Karpas-422 (cell line): ENCODE measurements around the gene AP1S1. TPM values are rescaled to one million over a fixed set of nuclear protein-coding genes. Genes with fewer than 3 reads are reported as not detected.
"Not testable (repeated sequence)": the region's sequence is repeated elsewhere in the genome, so short reads cannot be mapped to it uniquely, and the experiment has no call there.

Source experiments
- DNase-seq: peaks from one replicate; pipeline ENCODE4 v3.0.0-alpha.2; 2015
- H2AFZ ChIP-seq: fragments of 200-600 bp; sonication (generic); 2 replicates; pipeline ENCODE4 v1.6.1; 2014; ENCODE audit warnings: antibody characterized with exemption, low read length, mixed read lengths
- H3K27ac ChIP-seq: fragments of 200-600 bp; sonication (generic); 2 replicates; pipeline ENCODE4 v1.5.1; 2014; ENCODE audit warnings: mild to moderate bottlenecking, low read length, moderate library complexity
- H3K27me3 ChIP-seq: fragments of 200-600 bp; sonication (generic); 2 replicates; pipeline ENCODE4 v1.6.1; 2014; ENCODE audit warnings: low read length, mixed read lengths
- H3K36me3 ChIP-seq: fragments of 200-600 bp; sonication (generic); 2 replicates; pipeline ENCODE4 v1.6.1; 2014; ENCODE audit warnings: low read length, mixed read lengths; ENCODE audit not compliant: insufficient read depth
- H3K4me1 ChIP-seq: fragments of 200-600 bp; sonication (generic); 2 replicates; pipeline ENCODE4 v1.6.1; 2014; ENCODE audit warnings: mild to moderate bottlenecking, low read length, mixed read lengths
- H3K4me2 ChIP-seq: fragments of 200-600 bp; sonication (generic); 2 replicates; pipeline ENCODE4 v1.6.1; 2014; ENCODE audit warnings: low read length, low read depth, mild to moderate bottlenecking; ENCODE audit not compliant: poor library complexity, severe bottlenecking
- H3K4me3 ChIP-seq: fragments of 200-600 bp; sonication (generic); 2 replicates; pipeline ENCODE4 v1.5.1; 2014; ENCODE audit warnings: mild to moderate bottlenecking, antibody characterized with exemption, low read length, mixed read lengths
- H3K79me2 ChIP-seq: fragments of 200-600 bp; sonication (generic); 2 replicates; pipeline ENCODE4 v1.6.1; 2014; ENCODE audit warnings: mild to moderate bottlenecking, low read length, mixed read lengths
- H3K9ac ChIP-seq: fragments of 200-600 bp; sonication (generic); 2 replicates; pipeline ENCODE4 v1.6.0; 2014; ENCODE audit warnings: low read length
- H3K9me2 ChIP-seq: fragments of 200-600 bp; sonication (generic), shearing (Covaris generic); replicated peaks from 2 replicates; pipeline ENCODE4 v1.6.0; 2014; ENCODE audit warnings: mild to moderate bottlenecking, low read length, moderate library complexity; ENCODE audit not compliant: insufficient read depth
- H3K9me3 ChIP-seq: fragments of 300-700, 200-600 bp; sonication (generic); 2 replicates; pipeline ENCODE4 v1.6.1; 2014; ENCODE audit warnings: low read length, mixed read lengths
- H4K20me1 ChIP-seq: fragments of 200-600 bp; sonication (generic); 2 replicates; pipeline ENCODE4 v1.6.1; 2014; ENCODE audit warnings: mild to moderate bottlenecking, antibody characterized with exemption, low read length, low read depth; ENCODE audit not compliant: insufficient read depth
- total RNA-seq: library from RNA; depleted of rRNA; stranded (reverse); fragments of >200 nt; shearing (Covaris generic); gene quantifications from 2 replicates; pipeline ENCODE4 v1.2.3, GENCODE V29; 2014; ENCODE audit warnings: low replicate concordance; rRNA removed

The AP1S1 gene
- 150 and 256 TPM in 2 replicates for total RNA-seq

DNA sequence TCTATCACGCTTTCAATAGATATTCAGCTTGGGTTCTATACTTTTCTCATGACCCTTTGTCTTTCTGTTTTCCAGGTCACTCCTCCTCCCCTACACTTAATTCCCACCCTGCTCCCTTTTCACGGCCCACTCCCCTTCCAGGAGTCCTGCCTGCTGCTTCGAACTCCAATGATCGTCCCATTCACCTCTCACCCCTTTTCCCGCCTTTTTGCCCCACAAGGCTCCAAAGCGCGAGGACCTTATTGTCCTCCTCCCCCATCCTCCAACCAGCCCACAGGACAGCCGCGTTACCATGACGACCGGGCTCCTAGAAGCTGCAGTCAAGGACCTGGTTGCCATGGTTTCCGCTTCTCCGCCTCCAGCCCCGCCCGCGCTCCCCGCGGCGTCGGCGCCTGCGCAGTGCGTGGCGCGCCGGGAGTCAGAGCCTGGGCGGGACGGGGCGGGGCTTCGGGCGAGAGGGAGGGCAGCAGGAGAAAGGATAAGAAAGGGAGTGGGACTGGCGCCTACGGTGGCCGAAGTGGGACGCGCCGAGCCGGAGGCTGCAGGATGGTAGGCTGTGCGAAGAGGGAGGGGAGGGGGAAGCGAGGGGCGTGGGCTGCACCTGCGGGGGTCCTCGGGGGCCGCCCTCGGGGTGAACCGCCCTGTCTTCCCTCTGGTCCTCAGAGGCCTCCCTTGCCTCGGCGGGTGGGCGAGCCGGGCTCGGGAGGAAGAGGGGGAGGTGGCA is at the start of gene AP1S1:
Gene AP1S1 (plus strand): TSS at position 508 of the 724 bp plus-strand sequence. CDS start 39 bp downstream, at position 547.
- Histone ChIP-seq H2AFZ (0 out of 2 replicates have a peak within 1 kb of the TSS, but pooled peaks have one; percentile 58), H3K4me3 (peak within 1 kb of the TSS; percentile 84), H3K79me2 (peaks cover 24% of the 10 kb centered on the region), H3K9ac (peak within 1 kb of the TSS; percentile 97), H3K4me2 (peak within 1 kb of the TSS; percentile 82), H3K27me3 (no peaks in the 10 kb centered on the region), H3K27ac (peak within 1 kb of the TSS; percentile 63), H3K36me3 (peaks cover 4% of the 10 kb centered on the region; the same call in 1 of the 2 replicates), H3K4me1 (peaks cover 21% of the 10 kb centered on the region), H3K9me2 (no peaks in the 10 kb centered on the region), H4K20me1 (no peaks in the 10 kb centered on the region), H3K9me3 (no peaks in the 10 kb centered on the region)
- DNase-seq = peak; percentile 98

- Histone ChIP-seq H3K4me2 (no peak overlapping the region), H3K9me3 (no peaks in the 10 kb centered on the region), H3K36me3 (no peaks in the 10 kb centered on the region), H3K4me3 (no peak overlapping the region), H2AFZ (no peak overlapping the region), H4K20me1 (no peaks in the 10 kb centered on the region), H3K9ac (no peak overlapping the region), H3K27me3 (no peaks in the 10 kb centered on the region), H3K79me2 (no peaks in the 10 kb centered on the region), H3K27ac (no peak overlapping the region), H3K4me1 (no peaks in the 10 kb centered on the region), H3K9me2 (no peaks in the 10 kb centered on the region)
- DNase-seq = no peak
Observed at GRCh38 chr7:101104799-101105198, 49.5 kb upstream of the AP1S1 start.

DNA sequence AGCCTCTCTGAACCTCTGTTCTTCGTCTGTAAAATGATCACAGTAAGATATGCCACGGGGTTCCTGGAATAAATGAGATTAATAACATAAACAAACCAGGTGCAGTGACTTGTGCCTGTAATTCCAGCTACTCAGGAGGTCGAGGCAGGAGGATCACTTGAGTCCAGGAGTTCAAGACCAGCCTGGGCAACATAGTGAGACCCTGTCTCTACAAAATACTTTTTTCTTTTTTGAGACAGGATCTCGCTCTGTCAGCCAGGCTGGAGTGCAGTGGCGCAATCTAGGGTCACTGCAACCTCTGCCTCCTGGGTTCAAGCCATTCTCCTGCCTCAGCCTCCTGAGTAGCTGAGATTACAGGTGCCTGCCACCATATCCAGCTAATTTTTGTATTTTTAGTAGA is 49.0 kb upstream of the AP1S1 start:
- not testable (repeated sequence) for H3K79me2 ChIP-seq, H2AFZ ChIP-seq, H3K4me1 ChIP-seq, H3K9me3 ChIP-seq, H3K27me3 ChIP-seq, DNase-seq, H3K4me2 ChIP-seq, H4K20me1 ChIP-seq, H3K4me3 ChIP-seq, H3K9ac ChIP-seq, H3K36me3 ChIP-seq, H3K9me2 ChIP-seq, H3K27ac ChIP-seq

GRCh38 chr7:101106386-101106785 is 47.9 kb upstream of the AP1S1 start:
- Histone ChIP-seq H3K9ac (no peak overlapping the region), H3K9me2 (no peaks in the 10 kb centered on the region), H3K4me1 (no peaks in the 10 kb centered on the region), H3K79me2 (no peaks in the 10 kb centered on the region), H4K20me1 (no peaks in the 10 kb centered on the region), H2AFZ (no peak overlapping the region), H3K36me3 (no peaks in the 10 kb centered on the region), H3K4me3 (no peak overlapping the region), H3K9me3 (no peaks in the 10 kb centered on the region), H3K27ac (no peak overlapping the region), H3K4me2 (no peak overlapping the region), H3K27me3 (no peaks in the 10 kb centered on the region)
- DNase-seq = no peak

DNA sequence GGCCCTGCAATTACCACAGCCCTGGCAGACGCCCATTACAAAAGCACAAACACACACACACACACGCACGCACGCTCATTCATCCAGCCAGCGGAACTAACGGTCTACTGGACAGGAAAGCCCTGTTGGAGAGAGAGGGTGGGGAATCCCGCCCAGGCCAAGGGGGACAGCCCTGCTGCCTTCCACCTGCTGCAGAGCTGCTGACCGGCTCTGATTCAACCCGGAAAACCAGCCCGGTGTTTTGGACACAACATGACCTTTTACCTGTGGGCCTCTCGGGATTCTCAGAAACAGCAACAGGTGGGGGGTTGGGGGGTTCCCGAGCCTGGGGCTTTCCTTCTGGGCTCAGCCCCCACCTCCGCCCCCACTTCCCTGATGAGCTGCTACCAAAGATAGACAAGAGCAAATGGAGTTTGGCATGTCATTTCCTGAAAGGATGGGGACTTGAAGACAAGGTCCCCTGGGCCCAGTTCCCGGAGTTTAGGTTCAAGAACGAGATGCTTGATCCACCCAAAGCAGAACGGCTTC is 45.9 kb upstream of the AP1S1 start:
- Histone ChIP-seq H3K9me2 (no peaks in the 10 kb centered on the region), H3K27ac (no peak overlapping the region), H3K9ac (no peak overlapping the region), H3K4me2 (no peak overlapping the region), H3K4me1 (no peaks in the 10 kb centered on the region), H2AFZ (no peak overlapping the region), H4K20me1 (no peaks in the 10 kb centered on the region), H3K36me3 (no peaks in the 10 kb centered on the region), H3K9me3 (no peaks in the 10 kb centered on the region), H3K27me3 (no peaks in the 10 kb centered on the region), H3K79me2 (no peaks in the 10 kb centered on the region), H3K4me3 (no peak overlapping the region)
- no peak for DNase-seq

DNA sequence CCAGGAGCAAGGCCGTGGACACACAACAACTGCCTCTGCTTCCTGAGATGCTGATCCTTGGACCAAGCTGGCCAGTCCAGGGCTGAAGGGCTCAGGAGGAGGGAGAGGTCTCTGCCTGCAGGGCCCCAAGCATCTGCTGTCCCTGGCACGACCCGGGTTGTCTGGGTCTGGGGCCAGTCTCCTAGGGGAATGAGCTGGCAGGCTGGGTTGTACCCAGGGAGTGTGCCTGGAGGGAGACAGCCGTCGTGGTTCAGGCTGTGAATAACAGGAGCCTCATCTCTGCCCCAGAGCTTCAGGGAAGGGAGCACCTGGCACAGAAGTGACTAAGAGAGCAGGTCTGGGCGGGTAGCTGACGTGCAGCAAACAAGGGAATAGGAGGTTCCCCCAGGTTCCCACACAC is 45.3 kb upstream of the AP1S1 start:
- no peak overlapping the region for H3K4me3 ChIP-seq
- no peak overlapping the region for H3K4me2 ChIP-seq
- H3K27me3 ChIP-seq = no peaks in the 10 kb centered on the region
- H3K79me2 ChIP-seq = no peaks in the 10 kb centered on the region
- DNase-seq = no peak
- H3K9me2 ChIP-seq = no peaks in the 10 kb centered on the region
- no peak overlapping the region for H3K27ac ChIP-seq
- H3K9me3 ChIP-seq = no peaks in the 10 kb centered on the region
- no peak overlapping the region for H3K9ac ChIP-seq
- H3K4me1 ChIP-seq = no peaks in the 10 kb centered on the region
- H4K20me1 ChIP-seq = no peaks in the 10 kb centered on the region
- H2AFZ ChIP-seq = no peak overlapping the region
- no peaks in the 10 kb centered on the region for H3K36me3 ChIP-seq

- H3K4me2 ChIP-seq = no peak overlapping the region
- H4K20me1 ChIP-seq = no peaks in the 10 kb centered on the region
- no peaks in the 10 kb centered on the region for H3K4me1 ChIP-seq
- no peak for DNase-seq
- no peaks in the 10 kb centered on the region for H3K79me2 ChIP-seq
- H3K36me3 ChIP-seq = no peaks in the 10 kb centered on the region
- H3K9ac ChIP-seq = no peak overlapping the region
- no peak overlapping the region for H2AFZ ChIP-seq
- H3K9me2 ChIP-seq = no peaks in the 10 kb centered on the region
- no peaks in the 10 kb centered on the region for H3K27me3 ChIP-seq
- no peaks in the 10 kb centered on the region for H3K9me3 ChIP-seq
- no peak overlapping the region for H3K27ac ChIP-seq
- H3K4me3 ChIP-seq = no peak overlapping the region
Observed at GRCh38 chr7:101109368-101109767, 44.9 kb upstream of the AP1S1 start.

- Histone ChIP-seq H3K9me3 (no peaks in the 10 kb centered on the region), H3K27ac (no peak overlapping the region), H3K4me3 (no peak overlapping the region), H3K4me2 (no peak overlapping the region), H3K9me2 (no peaks in the 10 kb centered on the region), H3K36me3 (no peaks in the 10 kb centered on the region), H3K27me3 (no peaks in the 10 kb centered on the region), H3K9ac (no peak overlapping the region), H4K20me1 (no peaks in the 10 kb centered on the region), H3K4me1 (no peaks in the 10 kb centered on the region), H2AFZ (no peak overlapping the region), H3K79me2 (no peaks in the 10 kb centered on the region)
- no peak for DNase-seq
Observed at GRCh38 chr7:101111261-101111660, 43.0 kb upstream of the AP1S1 start.
